K562 (cell line): Measurements from ENCODE around the gene YPEL2. TPM values are rescaled to one million over a fixed set of nuclear protein-coding genes. Genes with fewer than 3 reads are reported as not detected.

Source experiments
- ATAC-seq: fragments of 200-7000 bp; cut with Tn5 transposase; 3 replicates; pipeline ENCODE4 v1.9.1; 2020; ENCODE audit warnings: moderate library complexity
- BruUV-seq: library from RNA; stranded (reverse); fragments of 400-500 nt; replicated peaks from 2 replicates; lab custom pipeline; 2021; lab: Mats Ljungman, UMichigan
- CTCF ChIA-PET: fragments of 300-600 bp; formaldehyde crosslinking; extraction: SDS; loops from one replicate; lab custom pipeline; 2021; ENCODE audit warnings: low intra/inter-chr PET ratio; lab: Yijun Ruan, JAX
- POLR2A ChIA-PET: fragments of 300-600, 350-650 bp; sonication (Branson Sonifier 250); formaldehyde crosslinking; extraction: SDS; loops from one replicate; lab custom pipeline; 2021; ENCODE audit warnings: antibody characterized with exemption, inconsistent platforms; lab: Yijun Ruan, JAX
- DNase-seq, 4 experiments: peaks; one replicate each; pipeline versions ENCODE4 v3.0.0 to v3.0.0-alpha.2; 2011 to 2018; ENCODE audit warnings: low spot score in 3 of 4, mixed read lengths in 3 of 4; ENCODE audit errors: extremely low read depth in 1 of 4
- FAIRE-seq: peaks from 2 replicates; lab custom pipeline; 2011; peaks lifted over from hg19 to GRCh38; lab: Jason Lieb, UNC
- H2AFZ ChIP-seq: 2 replicates; pipeline ENCODE4 v1.6.0; 2011; ENCODE audit warnings: low read depth, low read length, control low read depth, inconsistent platforms
- H3K27ac ChIP-seq: fragments of 200-600 bp; 3 replicates; pipeline ENCODE4 v1.8.0; 2011; ENCODE audit warnings: low read depth, mild to moderate bottlenecking, control low read depth, inconsistent platforms, low read length, moderate library complexity, mixed read lengths; ENCODE audit errors: extremely low read depth
- H3K27me3 ChIP-seq, 2 experiments: fragments of 300-600 bp in 1 of 2; 2 replicates in 1 of 2; 3 replicates in 1 of 2; pipeline versions ENCODE4 v1.6.0 to v1.8.0; 2011; ENCODE audit warnings: inconsistent platforms in 2 of 2, low read length in 2 of 2, mild to moderate bottlenecking in 1 of 2, mixed read lengths in 1 of 2, moderate library complexity in 1 of 2; ENCODE audit not compliant: control insufficient read depth in 2 of 2, insufficient read depth in 2 of 2
- H3K36me3 ChIP-seq: fragments of 300-600 bp; 3 replicates; pipeline ENCODE4 v1.8.0; 2011; ENCODE audit warnings: mild to moderate bottlenecking, low read length, inconsistent platforms; ENCODE audit not compliant: control insufficient read depth, insufficient read depth
- H3K4me1 ChIP-seq, 2 experiments: fragments of 200-600 bp in 1 of 2; replicated peaks in 1 of 2; 2 replicates in 1 of 2; 3 replicates in 1 of 2; pipeline versions ENCODE4 v1.5.1 to v1.8.0; 2011; ENCODE audit warnings: inconsistent platforms in 2 of 2, low read length in 2 of 2, mild to moderate bottlenecking in 1 of 2, mixed read lengths in 1 of 2, moderate library complexity in 1 of 2; ENCODE audit not compliant: control insufficient read depth in 2 of 2, insufficient read depth in 2 of 2
- H3K4me2 ChIP-seq: 2 replicates; pipeline ENCODE4 v1.6.1; 2011; ENCODE audit warnings: low read length, control low read depth, inconsistent platforms, mixed read lengths; ENCODE audit not compliant: insufficient read depth
- H3K4me3 ChIP-seq: fragments of 200-600 bp; sonication (generic), shearing (Covaris generic); 2 replicates; pipeline ENCODE4 v1.5.1; 2016; ENCODE audit warnings: control low read depth, inconsistent platforms
- H3K79me2 ChIP-seq: fragments of 200-600 bp; 3 replicates; pipeline ENCODE4 v1.8.0; 2011; ENCODE audit warnings: low read length, inconsistent platforms; ENCODE audit not compliant: control insufficient read depth, insufficient read depth
- H3K9ac ChIP-seq, 2 experiments: 2 replicates each; pipeline versions ENCODE4 v1.6.0 to v1.6.1; 2011; ENCODE audit warnings: low read depth in 2 of 2, low read length in 2 of 2, control low read depth in 1 of 2, inconsistent platforms in 1 of 2, mild to moderate bottlenecking in 1 of 2, mixed read lengths in 1 of 2; ENCODE audit not compliant: insufficient read depth in 1 of 2
- H3K9me1 ChIP-seq: one replicate; pipeline ENCODE4 v1.6.0; 2011; ENCODE audit warnings: inconsistent platforms, mild to moderate bottlenecking, low read length, moderate library complexity; ENCODE audit not compliant: control insufficient read depth, insufficient read depth
- H3K9me3 ChIP-seq: replicated peaks from 2 replicates; pipeline ENCODE4 v1.5.1; 2011; ENCODE audit warnings: low read depth, low read length, inconsistent platforms; ENCODE audit not compliant: control insufficient read depth, insufficient read depth
- H4K20me1 ChIP-seq: replicated peaks from 2 replicates; pipeline ENCODE4 v1.6.1; 2011; ENCODE audit warnings: low read length, inconsistent platforms, mixed read lengths; ENCODE audit not compliant: control insufficient read depth, insufficient read depth
- ARHGAP35 ChIP-seq: fragments of 450-650 bp; IDR thresholded peaks from 2 replicates; pipeline ENCODE4 v1.6.1; 2018; ENCODE audit not compliant: partially characterized antibody
- CBFA2T2 ChIP-seq: fragments of 450-650 bp; conservative IDR thresholded peaks from 2 replicates; pipeline ENCODE4 v1.6.1; 2017; ENCODE audit warnings: mild to moderate bottlenecking
- WGBS: fragments of 100-300 bp; shearing (Covaris generic); methylation state at CpG from one replicate; pipeline ENCODE4 v1.1.6; 2016; ENCODE audit warnings: low coverage, mixed read lengths; ENCODE audit not compliant: insufficient coverage; ENCODE audit errors: missing lambda C conversion rate; 5-methylcytosine and 5-hydroxymethylcytosine counted together
- in situ Hi-C: fragments of 300-500 bp; cut with MboI; formaldehyde crosslinking; loops from 4 replicates; pipeline ENCODE4 v1.15.0; 2018; ENCODE audit warnings: inconsistent platforms, mixed read lengths
- intact Hi-C: fragments of 100-400 bp; cut with micrococcal nuclease; formaldehyde crosslinking; loops from 2 replicates; pipeline ENCODE4 v1.14.2; 2022
- polyA plus RNA-seq, 8 experiments: library from polyadenylated mRNA; depleted of rRNA in 4 of 8; stranded (reverse) in 5 of 8; unstranded in 3 of 8; fragments of >200 nt; fragmentation: Nextera tagmentation in 2 of 8; fragmentation: Illumina TruSeq in 1 of 8; extraction: Ambion mirVana in 2 of 8; extraction: Trizol in 1 of 8; gene quantifications; 2 replicates each; pipeline versions ENCODE4 v1.2.1 to v1.2.3, GENCODE V29; 2011 to 2014; ENCODE audit warnings: inconsistent platforms in 1 of 8, missing spikeins in 1 of 8
- total RNA-seq, 7 experiments: library from RNA; depleted of rRNA in 6 of 7; stranded (reverse); fragments of >200 nt in 6 of 7; fragmentation: Illumina TruSeq in 2 of 7; extraction: Trizol in 2 of 7; gene quantifications; 2 replicates each; pipeline versions ENCODE4 v1.2.1 to v1.2.3, GENCODE V29; 2011 to 2021; ENCODE audit warnings: low replicate concordance in 1 of 7
- TF ChIP-seq, protein P1 (sequence below): sonication (generic); formaldehyde crosslinking; IDR thresholded peaks from 2 replicates; pipeline ENCODE4 v1.8.0; 2022; ENCODE audit warnings: mild to moderate bottlenecking, missing genetic modification reagents
- TF ChIP-seq, protein P2 (sequence below), 3 experiments: fragments of 200-800 bp in 1 of 3; fragments of 250-450 bp in 1 of 3; fragments of 450-650 bp in 1 of 3; sonication (Bioruptor Pico) in 1 of 3; sonication (Bioruptor generic) in 1 of 3; formaldehyde crosslinking in 1 of 3; IDR thresholded peaks; 2 replicates each; pipeline versions ENCODE4 v1.6.1 to v1.8.0; 2016 to 2022; ENCODE audit warnings: mild to moderate bottlenecking in 2 of 3, missing genetic modification characterization in 2 of 3, missing compliant biosample characterization in 1 of 3, moderate library complexity in 1 of 3

YPEL2 gene
- total and polyA plus RNA-seq, 9 of the 15 experiments (the other 6 are each of a cell fraction or from before 2014, with no cell fraction given), result 0.11 to 2.4 (median 0.47) TPM

DNA sequence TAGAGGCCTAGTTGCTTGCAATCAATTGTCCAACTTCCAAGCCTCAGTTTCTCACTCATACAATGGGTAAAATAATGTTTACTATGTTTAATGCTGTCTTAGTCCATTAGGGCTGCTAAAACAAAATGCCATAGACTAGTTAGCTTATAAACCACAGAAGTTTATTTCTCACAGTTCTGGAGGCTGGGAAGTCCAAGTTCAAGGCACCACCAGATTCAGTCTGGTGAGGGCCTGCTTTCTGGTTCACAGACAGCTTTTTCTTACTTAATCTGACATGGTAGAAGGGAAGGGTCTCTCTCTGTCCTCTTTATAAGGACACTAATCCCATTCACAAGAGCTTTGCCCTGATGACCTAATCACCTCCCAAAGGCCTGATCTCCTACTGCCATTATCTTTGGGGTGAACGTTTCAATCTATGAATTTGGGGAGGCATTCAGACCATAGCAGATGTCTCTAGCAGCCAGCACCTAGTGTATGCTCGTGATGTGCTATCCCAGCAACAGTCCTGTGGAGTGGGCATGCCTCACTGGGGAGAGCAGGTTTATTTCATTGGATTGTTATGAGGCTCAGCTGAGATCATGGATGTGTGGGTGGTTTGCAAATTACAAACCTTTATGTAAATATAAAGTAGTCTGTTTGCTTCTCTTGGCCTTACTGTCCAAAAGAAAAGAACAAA, 25.2 kb downstream of the YPEL2 start:
- Histone ChIP-seq H3K4me1 (no peaks in the 10 kb centered on the region), H3K4me3 (no peak overlapping the region), H3K79me2 (no peaks in the 10 kb centered on the region), H2AFZ (no peak overlapping the region), H3K27ac (no peak overlapping the region), H3K36me3 (no peaks in the 10 kb centered on the region), H3K9ac (no peak overlapping the region), H3K27me3 (peaks cover 15 to 30% of the 10 kb centered on the region in 2 experiments; a peak in 4 of 5 replicates), H3K4me2 (no peak overlapping the region), H4K20me1 (peaks cover 14% of the 10 kb centered on the region; the same call in 1 of the 2 replicates), H3K9me1 (no peaks in the 10 kb centered on the region), H3K9me3 (no peaks in the 10 kb centered on the region)
- no peak for FAIRE-seq
- ChIA-PET CTCF (no interaction called here), POLR2A (no interaction called here)
- no peak for DNase-seq
- in situ Hi-C loops (no loop called here), intact Hi-C loops (no loop called here)
- BruUV-seq, result no TSS peak
- no peak for ATAC-seq
- 13% methylated on average over 2 of the region's 2 CpGs for WGBS
- no peak for TF ChIP-seq CBFA2T2
- no peak for TF ChIP-seq ARHGAP35
- TF ChIP-seq, protein P1, sequence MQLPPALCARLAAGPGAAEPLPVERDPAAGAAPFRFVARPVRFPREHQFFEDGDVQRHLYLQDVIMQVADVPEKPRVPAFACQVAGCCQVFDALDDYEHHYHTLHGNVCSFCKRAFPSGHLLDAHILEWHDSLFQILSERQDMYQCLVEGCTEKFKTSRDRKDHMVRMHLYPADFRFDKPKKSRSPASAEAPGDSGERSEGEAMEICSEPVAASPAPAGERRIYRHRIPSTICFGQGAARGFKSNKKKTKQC (CRISPR knock-in tag), result no peak
- TF ChIP-seq, protein P2, sequence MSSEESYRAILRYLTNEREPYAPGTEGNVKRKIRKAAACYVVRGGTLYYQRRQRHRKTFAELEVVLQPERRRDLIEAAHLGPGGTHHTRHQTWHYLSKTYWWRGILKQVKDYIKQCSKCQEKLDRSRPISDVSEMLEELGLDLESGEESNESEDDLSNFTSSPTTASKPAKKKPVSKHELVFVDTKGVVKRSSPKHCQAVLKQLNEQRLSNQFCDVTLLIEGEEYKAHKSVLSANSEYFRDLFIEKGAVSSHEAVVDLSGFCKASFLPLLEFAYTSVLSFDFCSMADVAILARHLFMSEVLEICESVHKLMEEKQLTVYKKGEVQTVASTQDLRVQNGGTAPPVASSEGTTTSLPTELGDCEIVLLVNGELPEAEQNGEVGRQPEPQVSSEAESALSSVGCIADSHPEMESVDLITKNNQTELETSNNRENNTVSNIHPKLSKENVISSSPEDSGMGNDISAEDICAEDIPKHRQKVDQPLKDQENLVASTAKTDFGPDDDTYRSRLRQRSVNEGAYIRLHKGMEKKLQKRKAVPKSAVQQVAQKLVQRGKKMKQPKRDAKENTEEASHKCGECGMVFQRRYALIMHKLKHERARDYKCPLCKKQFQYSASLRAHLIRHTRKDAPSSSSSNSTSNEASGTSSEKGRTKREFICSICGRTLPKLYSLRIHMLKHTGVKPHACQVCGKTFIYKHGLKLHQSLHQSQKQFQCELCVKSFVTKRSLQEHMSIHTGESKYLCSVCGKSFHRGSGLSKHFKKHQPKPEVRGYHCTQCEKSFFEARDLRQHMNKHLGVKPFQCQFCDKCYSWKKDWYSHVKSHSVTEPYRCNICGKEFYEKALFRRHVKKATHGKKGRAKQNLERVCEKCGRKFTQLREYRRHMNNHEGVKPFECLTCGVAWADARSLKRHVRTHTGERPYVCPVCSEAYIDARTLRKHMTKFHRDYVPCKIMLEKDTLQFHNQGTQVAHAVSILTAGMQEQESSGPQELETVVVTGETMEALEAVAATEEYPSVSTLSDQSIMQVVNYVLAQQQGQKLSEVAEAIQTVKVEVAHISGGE (CRISPR knock-in tag; IDR thresholded peaks at IDR 0.05), result 0 out of 6 replicates have a peak, but pooled peaks of 1 of the 3 experiments have one; percentile 12
